ENCODE data around the gene COX19. TPM values are rescaled to one million over a fixed set of nuclear protein-coding genes. Genes with fewer than 3 reads are reported as not detected.

Gene COX19
- polyA plus RNA-seq, 1 donor from 2014 or later: 16.0 TPM

- Histone ChIP-seq H3F3A (ENCODE audit: insufficient read depth, low read length, poor library complexity, severe bottlenecking) (no peaks in the 10 kb centered on the region), H3K4me2 (ENCODE audit: low read length) (peak overlapping the region; percentile 79), H3K4me3 (ENCODE audit: low read length) (peak overlapping the region; percentile 89), H3K27ac (ENCODE audit: low read length) (no peak overlapping the region), H3K9ac (ENCODE audit: low read length) (peak overlapping the region; percentile 76), H3K27me3 (ENCODE audit: insufficient read depth, low read depth, low read length) (no peaks in the 10 kb centered on the region), H4K20me1 (ENCODE audit: insufficient read depth) (no peaks in the 10 kb centered on the region), H3K79me2 (replicated peaks; ENCODE audit: insufficient read depth, low read length) (peaks cover 15% of the 10 kb centered on the region), H3K36me3 (ENCODE audit: insufficient read depth, low read length) (no peaks in the 10 kb centered on the region), H3K9me2 (ENCODE audit: insufficient read depth, low read length) (no peaks in the 10 kb centered on the region), H2AFZ (ENCODE audit: low read depth, low read length) (no peak overlapping the region), H3K9me3 (ENCODE audit: low read length) (no peaks in the 10 kb centered on the region)
- no peak for TF ChIP-seq MXI1 (conservative IDR thresholded peaks at IDR 0.05; ENCODE audit: poor library complexity, severe bottlenecking)
- TF ChIP-seq CTCF (IDR thresholded peaks at IDR 0.05; ENCODE audit: poor library complexity, severe bottlenecking): no peak
- TF ChIP-seq POLR2AphosphoS5 (IDR thresholded peaks at IDR 0.05): no peak
- no peak for TF ChIP-seq EZH2 (IDR thresholded peaks at IDR 0.05; ENCODE audit: borderline replicate concordance, insufficient read depth, low read length, poor library complexity, severe bottlenecking)
- TF ChIP-seq EP300 (conservative IDR thresholded peaks at IDR 0.05; ENCODE audit: poor library complexity, severe bottlenecking): no peak
- no peak for TF ChIP-seq REST (IDR thresholded peaks at IDR 0.05; ENCODE audit: borderline replicate concordance)
- no peak for TF ChIP-seq TAF1 (IDR thresholded peaks at IDR 0.05; ENCODE audit: low read depth)
- TF ChIP-seq SMC3 (conservative IDR thresholded peaks at IDR 0.05; ENCODE audit: poor library complexity): no peak
- TF ChIP-seq RAD21 (conservative IDR thresholded peaks at IDR 0.05): no peak
These were observed 1.2 kb downstream of the COX19 start for GRCh38 chr7:974172-974571.

- H3K4me3 ChIP-seq (ENCODE audit: low read length): no peak overlapping the region
- H3K27ac ChIP-seq (ENCODE audit: low read length): no peak overlapping the region
- H3K36me3 ChIP-seq (ENCODE audit: insufficient read depth, low read length): no peaks in the 10 kb centered on the region
- H3K4me2 ChIP-seq (ENCODE audit: low read length): no peak overlapping the region
- no peak for TF ChIP-seq MXI1 (conservative IDR thresholded peaks at IDR 0.05; ENCODE audit: poor library complexity, severe bottlenecking)
- TF ChIP-seq RAD21 (conservative IDR thresholded peaks at IDR 0.05): no peak
- TF ChIP-seq TAF1 (IDR thresholded peaks at IDR 0.05; ENCODE audit: low read depth): no peak
- no peak for TF ChIP-seq EZH2 (IDR thresholded peaks at IDR 0.05; ENCODE audit: borderline replicate concordance, insufficient read depth, low read length, poor library complexity, severe bottlenecking)
- peaks cover 15% of the 10 kb centered on the region for H3K79me2 ChIP-seq (replicated peaks; ENCODE audit: insufficient read depth, low read length)
- no peak overlapping the region for H2AFZ ChIP-seq (ENCODE audit: low read depth, low read length)
- H3K9ac ChIP-seq (ENCODE audit: low read length): no peak overlapping the region
- no peaks in the 10 kb centered on the region for H3F3A ChIP-seq (ENCODE audit: insufficient read depth, low read length, poor library complexity, severe bottlenecking)
- no peaks in the 10 kb centered on the region for H3K9me3 ChIP-seq (ENCODE audit: low read length)
- no peaks in the 10 kb centered on the region for H3K9me2 ChIP-seq (ENCODE audit: insufficient read depth, low read length)
- H4K20me1 ChIP-seq (ENCODE audit: insufficient read depth): no peaks in the 10 kb centered on the region
- no peaks in the 10 kb centered on the region for H3K27me3 ChIP-seq (ENCODE audit: insufficient read depth, low read depth, low read length)
These were observed 2.0 kb downstream of the COX19 start for GRCh38 chr7:973312-973711.

All from neural cell (in vitro differentiated cells).